SW 1271 (cell line): ENCODE measurements around the gene CASKIN2.

Experiments
- DNase-seq, 2 experiments: peaks; one replicate each; lab custom pipeline; 2025; lab: John Stamatoyannopoulos, UW

The CASKIN2 gene

DNA sequence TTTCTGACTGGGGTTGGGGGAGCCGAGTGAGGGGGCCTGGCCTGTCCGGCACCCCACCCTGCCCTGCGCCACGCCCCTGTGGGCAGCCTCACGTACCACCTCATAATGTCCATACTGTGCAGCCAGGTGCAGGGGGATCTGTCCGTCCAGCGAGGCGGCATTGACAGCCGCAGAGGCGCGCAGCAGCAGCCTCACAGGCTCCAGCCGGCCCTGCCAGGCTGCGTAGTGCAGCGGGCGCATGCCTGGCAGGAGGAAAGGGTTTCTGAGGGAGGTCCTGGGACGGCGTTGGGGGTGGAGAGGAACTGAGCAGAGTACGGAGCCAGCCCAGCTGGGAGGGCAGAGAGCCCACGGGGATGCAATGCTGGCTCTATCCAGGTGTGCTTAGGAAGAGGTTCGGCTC lies 8.4 kb downstream of the CASKIN2 start:
- no peak for DNase-seq

GRCh38 chr17:75506134-75506533 lies 9.2 kb downstream of the CASKIN2 start:
- no peak for DNase-seq

DNA sequence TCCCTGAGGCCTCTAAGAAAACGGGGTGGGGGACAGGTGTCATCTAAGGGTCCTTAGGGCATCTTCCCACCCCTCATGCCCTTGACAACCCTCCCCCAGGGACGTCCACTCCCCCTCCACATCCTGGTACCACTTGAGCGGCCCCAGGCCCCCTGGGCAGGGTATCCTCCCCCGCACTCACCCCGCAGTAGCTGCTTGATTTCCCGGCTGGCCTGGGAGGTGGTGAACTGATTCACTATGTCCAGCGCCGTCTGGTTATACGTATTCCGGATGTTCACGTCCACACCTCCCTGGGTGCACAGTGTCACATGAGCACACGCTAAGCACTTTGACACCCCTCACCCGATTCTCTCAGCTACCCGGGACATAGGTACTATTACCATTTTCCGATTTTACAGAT lies 9.7 kb downstream of the CASKIN2 start:
- no peak for DNase-seq

DNA sequence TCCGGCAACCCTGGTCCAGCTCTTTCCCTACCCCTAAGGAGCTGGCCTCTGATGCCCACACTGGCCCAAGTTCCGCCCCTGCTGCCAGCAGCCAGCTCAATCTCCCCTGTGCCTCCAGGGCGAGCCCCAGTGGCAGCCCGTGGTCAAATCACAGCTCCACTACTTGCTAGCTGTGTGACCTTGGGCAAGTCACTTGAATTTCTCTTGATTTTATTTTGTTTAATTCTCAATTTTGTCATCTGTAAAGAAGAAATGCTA lies 10.3 kb downstream of the CASKIN2 start:
- DNase-seq = no peak

GRCh38 chr17:75504347-75505151 lies 10.8 kb downstream of the CASKIN2 start:
- DNase-seq = no peak

GRCh38 chr17:75503976-75504346 lies 11.4 kb downstream of the CASKIN2 start:
- no peak for DNase-seq

- no peak for DNase-seq
Observed at GRCh38 chr17:75503337-75503950, 11.9 kb downstream of the CASKIN2 start.

DNA sequence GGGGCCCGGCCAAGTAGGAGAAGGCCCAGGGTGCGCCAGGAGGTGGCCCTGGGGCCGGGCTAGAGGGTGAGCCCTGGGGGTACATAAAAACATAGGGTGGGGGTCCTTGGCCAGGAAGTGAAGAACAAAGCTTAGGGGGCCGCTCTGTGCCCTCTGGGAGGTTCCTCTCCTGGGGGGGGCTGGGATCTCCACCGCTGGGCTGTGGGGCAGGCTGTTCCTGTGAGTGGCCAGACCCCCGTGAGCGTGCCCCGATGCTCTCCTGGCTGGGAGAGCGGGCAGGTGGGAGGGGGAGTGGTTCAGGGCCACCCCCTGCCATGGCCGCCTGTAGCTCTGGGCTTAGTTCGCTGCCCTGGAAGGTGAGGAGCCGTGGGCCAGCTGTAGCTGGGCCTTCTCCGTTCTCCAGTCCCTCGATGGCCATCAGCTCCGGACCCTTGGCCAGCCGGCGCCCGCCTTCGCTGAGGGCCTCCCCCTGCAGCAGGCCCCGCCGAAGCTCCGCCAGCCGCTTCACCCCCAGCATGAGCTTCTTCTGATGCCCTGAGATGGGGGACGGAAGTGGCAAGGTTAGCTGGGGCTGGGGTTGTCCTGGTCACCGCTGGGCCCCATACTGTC lies 12.5 kb downstream of the CASKIN2 start:
- DNase-seq = no peak

GRCh38 chr17:75502072-75502720 lies 13.1 kb downstream of the CASKIN2 start:
- no peak for DNase-seq

GRCh38 chr17:75501378-75502071 lies 13.8 kb downstream of the CASKIN2 start:
- no peak for DNase-seq

DNA sequence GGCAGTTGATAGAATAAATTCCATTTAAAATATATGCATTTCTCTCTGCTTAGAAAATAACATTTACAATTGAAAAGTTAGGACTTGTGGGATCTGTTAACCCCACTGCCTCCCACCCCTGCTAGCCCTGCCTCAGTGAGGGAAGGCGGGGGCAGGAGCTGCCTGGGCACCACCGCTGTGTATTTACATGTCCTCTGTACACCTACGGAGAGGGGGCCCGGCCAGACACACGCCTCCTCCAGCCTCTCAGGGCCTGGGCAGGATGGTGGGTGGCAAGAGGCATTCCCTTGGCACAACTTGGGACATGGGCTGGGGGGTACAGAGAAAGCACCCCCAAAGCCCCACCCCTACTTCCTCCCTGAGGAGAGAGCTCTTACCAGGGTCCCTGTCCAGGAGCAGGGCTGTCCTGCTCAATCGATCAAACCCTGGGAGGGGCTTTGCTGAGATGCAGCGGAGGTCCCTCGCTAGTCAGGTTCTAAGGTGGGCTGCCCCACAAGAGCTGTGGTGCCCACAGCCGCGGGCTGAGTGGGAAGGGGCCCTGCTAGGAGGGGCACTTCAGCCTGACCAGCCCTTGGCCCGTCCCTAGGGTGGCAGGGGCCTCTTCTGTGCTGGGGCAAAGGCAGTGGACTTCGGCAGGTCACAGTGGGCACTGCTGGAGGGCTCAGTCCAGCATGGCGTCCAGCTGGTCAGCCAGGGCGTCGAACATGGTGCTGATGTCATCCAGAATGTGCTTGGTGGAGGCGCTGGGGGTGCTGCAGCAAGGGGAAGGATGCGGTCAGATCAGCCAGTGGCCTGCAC lies 14.7 kb downstream of the CASKIN2 start:
- DNase-seq = no peak

DNA sequence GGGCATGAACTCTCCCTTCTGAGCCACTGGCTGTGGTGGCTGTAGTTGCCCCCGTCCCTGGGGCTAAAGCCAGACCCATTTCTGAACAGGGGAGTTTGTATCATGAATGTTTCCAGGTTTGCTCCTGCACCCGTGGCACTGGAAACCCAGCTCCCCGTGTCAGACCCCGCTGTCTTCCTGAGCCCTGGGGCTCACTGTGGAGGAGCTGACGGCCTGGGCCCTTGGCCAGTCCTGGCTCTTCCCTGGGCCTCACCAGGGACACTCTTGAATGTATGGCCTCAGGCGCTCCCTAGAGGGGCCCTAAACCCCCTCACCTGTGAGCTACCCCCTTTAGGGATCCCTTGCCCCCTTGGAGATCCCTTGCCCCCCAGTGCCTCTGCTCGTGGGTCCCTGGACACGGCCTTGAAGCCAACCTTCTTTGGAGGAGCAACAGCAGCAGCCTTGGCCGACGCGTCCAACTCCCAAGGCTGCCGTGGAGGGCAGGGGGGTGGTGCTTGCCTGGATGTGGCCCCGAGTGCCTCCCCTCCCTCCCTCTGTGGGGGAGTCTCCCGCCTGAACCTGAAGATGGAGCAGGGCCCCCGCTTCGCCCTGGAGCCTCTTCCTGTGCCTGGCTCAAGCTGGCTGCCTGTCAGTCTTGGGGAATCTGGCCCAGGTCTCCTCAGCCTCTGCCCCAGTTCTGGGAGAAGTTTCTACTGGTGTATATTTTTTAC lies 15.9 kb downstream of the CASKIN2 start:
- no peak for DNase-seq

- no peak for DNase-seq
Observed at GRCh38 chr17:75498726-75499213, 16.6 kb downstream of the CASKIN2 start.

DNA sequence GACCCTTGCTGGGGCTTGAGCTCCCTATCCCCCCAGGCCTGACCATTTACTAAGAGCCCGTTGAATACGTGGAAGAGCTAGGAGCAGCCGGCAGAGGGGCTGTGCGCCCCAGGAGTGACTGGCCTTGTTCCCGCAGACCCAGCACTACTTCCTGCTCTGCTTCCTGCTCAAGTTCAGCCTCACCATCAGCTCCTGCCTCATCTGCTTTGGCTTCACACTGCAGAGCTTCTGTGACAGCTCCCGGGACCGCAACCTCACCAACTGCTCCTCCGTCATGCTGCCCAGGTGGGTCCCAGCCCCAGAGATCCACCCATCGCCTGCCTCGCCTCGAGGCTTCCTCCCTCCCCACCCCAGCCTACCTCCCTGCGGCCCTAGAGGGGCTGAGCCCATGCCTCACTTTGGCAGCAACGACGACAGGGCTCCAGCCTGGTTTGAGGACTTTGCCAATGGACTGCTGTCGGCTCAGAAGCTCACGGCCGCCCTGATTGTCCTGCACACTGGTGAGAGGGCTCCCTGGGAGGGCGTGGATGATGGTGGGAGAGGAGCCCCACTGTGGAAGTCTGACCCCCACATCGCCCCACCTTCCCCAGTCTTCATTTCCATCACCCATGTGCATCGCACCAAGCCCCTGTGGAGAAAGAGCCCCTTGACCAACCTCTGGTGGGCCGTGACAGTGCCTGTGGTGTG lies 17.2 kb downstream of the CASKIN2 start:
- no peak for DNase-seq

GRCh38 chr17:75496005-75496404 lies 19.3 kb downstream of the CASKIN2 start:
- DNase-seq = no peak

DNA sequence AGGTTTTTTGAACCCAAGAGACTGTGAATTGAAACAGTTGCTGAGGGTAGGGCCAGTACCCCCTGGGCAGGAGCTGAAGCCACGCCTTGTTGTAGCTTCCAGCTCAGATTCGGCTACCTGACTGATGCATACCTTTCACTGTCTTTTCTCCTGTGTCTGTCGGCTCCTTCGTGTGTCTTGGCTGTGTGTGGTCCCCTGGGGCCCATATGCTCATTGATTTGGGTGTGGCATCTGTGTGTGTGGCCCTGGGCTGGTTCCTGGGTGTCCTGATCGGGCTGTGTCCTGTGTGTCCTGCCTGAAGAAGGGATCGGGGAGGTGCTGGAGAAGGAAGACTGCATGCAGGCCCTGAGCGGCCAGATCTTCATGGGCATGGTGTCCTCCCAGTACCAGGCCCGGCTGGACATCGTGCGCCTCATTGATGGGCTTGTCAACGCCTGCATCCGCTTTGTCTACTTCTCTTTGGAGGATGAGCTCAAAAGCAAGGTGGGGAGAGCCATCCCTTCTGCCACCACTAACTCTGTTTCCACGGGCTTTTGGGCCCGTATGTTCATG lies 20.9 kb downstream of the CASKIN2 start:
- no peak for DNase-seq

DNA sequence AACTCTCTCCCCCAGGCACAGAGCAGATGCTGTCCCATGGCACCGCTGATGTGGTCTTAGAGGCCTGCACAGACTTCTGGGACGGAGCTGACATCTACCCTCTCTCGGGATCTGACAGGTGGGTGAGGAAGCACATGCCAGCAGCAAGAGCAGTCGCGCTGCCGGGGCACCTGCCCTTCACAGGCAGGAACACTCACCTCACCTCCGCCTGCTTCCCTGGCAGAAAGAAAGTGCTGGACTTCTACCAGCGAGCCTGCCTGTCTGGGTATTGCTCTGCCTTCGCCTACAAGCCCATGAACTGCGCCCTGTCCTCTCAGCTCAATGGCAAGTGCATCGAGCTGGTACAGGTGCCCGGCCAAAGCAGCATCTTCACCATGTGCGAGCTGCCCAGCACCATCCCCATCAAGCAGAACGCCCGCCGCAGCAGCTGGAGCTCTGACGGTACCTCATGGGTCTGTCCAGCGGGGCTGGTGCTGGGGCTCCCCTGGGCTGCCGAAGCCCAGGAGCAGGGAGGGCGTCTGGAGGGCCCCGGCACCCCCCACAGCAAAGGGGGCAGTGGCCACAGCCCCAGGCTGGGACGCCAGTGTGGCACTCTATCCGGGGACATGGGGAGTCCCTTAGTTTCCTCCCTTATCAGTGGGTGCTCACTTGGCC lies 21.7 kb downstream of the CASKIN2 start:
- DNase-seq = no peak

GRCh38 chr17:75492555-75493168 lies 22.7 kb downstream of the CASKIN2 start:
- no peak for DNase-seq

DNA sequence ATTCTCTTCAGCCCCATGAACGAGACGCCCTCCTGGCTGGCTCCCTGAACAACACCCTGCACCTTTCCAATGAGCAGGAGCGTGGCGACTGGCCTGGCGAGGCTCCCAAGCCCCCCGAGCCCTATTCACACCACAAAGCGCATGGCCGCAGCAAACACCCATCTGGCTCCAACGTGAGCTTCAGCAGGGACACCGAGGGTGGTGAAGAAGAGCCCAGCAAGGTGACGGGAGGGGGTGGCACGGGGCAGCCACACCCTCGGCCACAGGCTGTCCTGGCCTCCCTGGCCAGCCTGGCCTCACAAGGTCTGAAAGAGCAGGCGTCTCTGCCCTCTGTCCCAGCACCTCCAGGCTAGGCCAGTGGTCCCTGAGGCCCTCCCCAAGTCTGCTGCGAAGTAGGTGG lies 23.7 kb downstream of the CASKIN2 start:
- no peak for DNase-seq
